Stimulated activated CD8-positive, alpha-beta memory T cell treated with anti-CD3 and anti-CD28 coated beads, Interleukin-7, amount 100 ng/mL, for 4 hours (primary cell): ENCODE data around the gene LSM12.
"Not testable (repeated sequence)": the region's sequence is repeated elsewhere in the genome, so short reads cannot be mapped to it uniquely, and the experiment has no call there.

Source experiments
- DNase-seq, 2 donors: peaks; one replicate each; pipeline ENCODE4 v3.0.0-alpha.2; 2020; ENCODE audit warnings: low read depth in 2 of 2

The LSM12 gene

GRCh38 chr17:44066204-44066930 is at the start of gene LSM12:
Gene LSM12 (minus strand): TSS chr17:44066671. CDS start chr17:44066587, 84 bp downstream.
- peak; percentile 64 to 84 for DNase-seq

DNA sequence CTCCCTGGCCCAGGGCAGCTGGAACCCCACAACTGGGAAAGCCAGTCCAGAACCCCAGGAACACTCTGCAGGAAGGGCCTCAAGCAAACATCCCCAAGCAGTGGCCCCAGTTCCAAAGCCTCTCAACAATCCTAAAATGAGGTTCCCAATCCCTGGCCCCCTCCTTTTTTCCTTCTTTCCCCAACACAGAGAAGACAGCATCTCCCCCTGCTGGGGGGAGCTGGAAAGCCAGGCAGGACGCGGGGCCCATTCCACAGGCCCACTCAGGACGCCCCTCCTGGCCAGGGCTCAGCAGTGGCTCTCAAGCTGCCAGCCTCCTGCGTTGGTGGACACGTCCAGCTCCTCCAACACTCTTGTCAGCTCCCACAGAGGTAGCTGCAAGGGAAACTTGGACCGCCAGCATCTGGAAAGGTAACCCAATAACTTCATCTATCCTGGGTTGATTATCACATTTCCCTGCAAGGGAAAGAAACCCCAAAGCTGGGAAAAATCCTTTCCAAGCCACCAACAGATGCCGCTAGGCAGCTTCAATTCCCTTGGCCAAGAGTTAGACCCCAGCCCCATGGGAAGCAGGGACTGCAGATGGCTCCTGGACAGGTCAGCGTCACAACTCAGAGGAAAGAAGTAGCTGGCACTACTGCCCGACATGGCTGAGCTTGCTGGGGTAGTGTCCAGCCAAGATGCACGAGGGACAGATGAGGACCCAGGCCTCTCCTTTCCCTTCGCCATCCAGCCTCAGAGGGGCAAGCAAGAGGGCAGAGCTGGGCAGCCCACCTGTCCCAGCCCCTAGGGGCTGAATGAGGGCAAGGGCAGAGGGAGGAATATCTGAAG is 49.3 kb upstream of the LSM12 start:
- no peak for DNase-seq

GRCh38 chr17:44113868-44114840 is 47.7 kb upstream of the LSM12 start:
- no peak for DNase-seq

DNA sequence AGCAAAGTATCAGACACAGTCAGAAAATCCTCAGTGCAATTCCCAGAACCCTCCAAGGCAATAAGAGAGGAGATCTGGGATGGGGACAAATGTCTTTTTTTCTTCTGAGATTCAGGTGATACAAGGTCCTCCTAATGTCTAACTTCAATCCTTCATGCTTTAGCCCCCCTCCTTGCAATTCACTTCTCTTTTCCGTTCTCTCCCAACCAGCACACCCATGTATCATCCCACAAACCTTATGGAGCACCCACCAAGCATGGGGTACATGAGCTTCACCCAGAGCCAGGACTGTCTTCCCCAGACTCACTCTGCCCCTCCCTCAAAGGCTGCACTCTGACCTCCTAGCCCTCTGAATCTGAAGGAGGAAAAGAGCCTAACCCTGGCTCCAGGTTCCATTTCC is 46.9 kb upstream of the LSM12 start:
- DNase-seq: no peak

DNA sequence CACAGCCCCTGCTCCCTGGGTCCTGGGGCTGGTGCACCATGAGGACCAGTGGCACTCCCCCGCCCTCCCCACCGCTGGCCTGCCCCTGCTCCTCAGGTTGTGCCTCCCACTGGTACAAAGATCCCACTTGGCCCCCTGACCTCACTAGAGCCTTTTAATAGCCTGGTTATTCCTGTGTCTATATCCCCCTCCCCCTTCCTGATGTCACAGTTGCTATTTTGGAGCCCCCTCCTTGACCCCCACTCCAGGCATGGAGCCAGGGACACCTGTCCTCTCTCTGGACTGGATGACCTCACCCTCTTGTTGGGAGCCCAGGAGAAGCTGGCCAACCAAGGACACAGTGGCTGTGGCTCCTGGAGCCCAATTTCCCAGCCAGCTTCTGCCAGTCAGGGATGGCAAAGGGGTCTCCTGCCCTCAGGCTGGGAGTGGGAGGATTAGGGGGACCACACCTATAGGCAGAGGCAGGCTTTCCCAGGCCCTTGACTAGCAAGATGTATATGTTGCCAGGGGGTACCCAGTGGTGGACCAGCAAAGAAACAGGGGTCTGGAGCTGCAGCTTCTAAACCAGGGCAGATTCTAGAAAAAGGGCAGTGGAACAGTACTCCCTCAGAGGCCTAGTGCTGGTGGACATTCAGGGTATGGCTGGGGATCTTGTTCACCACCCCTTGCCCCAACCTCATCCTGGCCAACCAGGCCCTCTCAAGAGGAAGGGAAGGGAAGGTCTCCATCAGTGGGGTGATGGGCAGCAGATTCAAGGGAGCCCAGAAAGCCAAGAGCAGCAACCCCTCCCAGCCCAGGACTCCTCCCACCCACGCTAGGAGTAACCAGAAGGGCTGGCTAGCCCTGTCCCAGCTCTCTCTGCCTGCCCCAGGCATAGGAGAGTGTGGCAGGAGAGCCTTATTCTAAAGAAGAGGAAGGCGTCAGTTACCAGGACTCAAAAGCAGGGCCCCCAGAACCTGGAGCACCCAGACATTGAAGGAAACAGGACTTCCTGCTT is 46.1 kb upstream of the LSM12 start:
- no peak for DNase-seq

DNA sequence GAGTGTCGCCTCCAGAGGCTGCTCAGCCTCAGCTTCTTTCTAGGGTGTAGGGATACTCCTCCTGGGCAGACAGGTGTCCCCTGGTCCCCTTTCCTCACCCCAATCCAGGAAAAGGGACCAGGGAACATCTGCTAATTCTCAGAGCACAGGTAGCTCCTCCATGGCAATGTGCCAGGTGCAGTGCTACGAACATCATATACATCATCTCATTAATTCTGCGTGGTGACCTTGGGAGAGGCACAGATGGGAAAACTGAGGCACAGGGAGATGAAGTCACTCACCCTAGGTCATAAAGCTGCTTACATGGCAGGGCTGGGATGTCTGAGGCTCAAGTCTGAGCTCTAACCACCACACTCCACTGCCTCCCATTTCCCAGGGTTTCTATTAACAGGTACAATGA is 45.3 kb upstream of the LSM12 start:
- DNase-seq: no peak

DNA sequence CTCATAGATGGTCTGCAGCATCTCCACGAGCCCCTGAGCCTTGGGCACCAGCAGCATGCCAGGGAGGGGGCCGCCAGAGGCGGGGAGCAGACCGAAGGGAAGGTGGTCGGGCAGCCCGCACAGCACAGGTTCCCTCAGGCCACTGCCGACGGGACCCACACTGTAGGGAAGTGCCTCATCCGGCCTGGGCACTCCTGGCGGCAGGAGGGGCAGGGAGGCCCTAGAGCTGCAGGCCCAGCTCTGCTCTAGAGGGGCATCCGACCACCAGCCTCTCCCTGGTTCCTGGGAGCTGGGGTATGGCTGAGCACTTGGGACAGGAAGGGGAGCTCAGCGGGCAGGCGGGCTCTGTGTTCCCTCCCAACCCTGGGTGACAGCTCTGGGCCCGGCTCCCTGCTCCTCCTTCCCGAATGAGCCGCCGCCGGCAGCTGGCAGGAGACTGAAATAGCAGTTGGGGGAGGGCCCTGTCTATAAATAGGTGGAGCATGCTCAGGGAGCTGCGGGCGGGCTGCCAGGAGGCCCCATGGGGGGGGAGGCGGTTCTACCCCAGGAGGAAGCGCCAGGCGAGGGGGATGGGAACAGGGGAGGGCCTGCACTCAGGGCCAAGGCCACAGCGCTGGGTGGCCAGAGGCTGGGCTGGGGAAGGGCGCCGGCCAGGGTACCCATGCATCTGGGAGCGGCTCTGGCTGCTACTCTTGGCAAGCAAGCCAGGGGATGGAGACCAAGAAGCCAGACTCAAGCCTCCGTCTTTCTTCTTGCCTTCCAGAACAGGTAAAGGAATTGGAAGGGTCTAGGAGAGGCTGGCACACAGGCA is 44.6 kb upstream of the LSM12 start:
- peak in 1 of 2 donors; percentile 36 for DNase-seq

DNA sequence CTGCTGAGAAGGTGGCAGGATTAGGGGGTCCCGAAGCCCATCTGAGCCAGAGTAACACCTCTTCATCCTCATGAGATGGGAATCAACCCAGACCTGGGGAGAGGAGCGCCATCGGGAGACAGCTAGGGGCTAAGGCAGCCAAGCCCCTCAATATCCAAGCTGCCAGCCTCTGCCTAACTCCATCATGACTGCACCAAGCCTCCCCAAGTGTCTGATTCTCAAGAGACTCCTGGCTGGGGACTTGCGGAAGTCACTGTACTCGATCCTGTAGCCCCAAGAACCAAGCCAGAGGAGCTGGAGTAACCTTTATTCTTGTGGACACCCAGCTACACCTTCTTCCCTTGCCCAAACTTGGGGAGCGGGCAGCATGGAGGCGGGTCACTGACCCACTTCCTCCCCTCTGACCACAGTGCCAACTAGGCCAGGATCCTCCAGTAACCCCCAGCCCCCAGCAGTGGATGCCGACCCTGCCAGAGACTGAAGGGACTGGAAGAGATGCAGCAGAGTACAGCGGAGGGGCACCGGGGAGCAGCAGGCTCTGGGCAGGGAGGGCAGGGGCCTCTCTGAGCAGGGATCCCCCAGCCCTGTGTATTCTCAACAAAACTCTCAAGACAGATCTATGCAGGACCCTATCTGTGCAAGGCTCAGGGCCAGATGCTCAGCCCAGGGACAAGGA is 43.7 kb upstream of the LSM12 start:
- no peak for DNase-seq

- DNase-seq: no peak
These were observed 42.8 kb upstream of the LSM12 start for GRCh38 chr17:44109312-44109630.

GRCh38 chr17:44108440-44109311 is 42.2 kb upstream of the LSM12 start:
- DNase-seq: no peak

DNA sequence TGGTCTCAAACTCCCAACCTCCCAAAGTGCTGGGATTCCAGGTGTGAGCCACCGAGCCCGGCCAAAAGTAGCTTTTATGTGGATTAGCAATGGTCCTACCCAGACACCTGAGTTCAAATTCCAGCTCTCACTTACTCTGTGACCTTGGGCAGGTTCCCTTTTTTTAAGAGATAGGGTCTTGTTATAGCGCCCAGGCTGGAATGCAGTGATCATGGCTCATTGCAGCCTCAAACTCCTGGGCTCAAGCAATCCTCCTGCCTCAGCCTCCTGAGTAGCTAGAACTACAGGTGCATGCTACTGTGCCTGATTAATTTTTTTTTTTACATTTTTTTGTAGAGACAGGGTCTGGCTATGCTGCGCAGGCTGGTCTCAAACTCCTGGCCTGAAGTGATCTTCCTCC is 40.3 kb upstream of the LSM12 start:
- DNase-seq: no peak

- DNase-seq: no peak
These were observed 39.5 kb upstream of the LSM12 start for GRCh38 chr17:44105941-44106340.

DNA sequence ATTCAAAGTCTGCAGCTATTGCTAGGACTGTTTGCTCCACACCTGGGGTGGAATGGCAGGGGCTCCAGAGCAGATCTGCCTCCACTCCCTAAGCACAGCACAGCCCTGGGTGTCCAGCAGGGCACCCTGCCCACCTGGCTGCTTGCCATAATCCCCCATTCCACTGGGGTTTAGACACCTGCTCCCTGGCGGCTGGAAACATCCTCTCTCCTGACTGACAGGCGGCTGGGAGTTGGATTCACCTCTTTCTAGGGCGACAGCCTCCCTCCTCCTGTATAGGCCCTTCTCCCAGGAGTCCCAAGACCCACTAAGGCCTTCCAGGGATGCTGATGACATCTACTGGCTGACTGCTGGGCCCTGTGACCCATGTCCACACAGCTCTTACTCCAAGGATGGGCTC is 39.0 kb upstream of the LSM12 start:
- no peak for DNase-seq

GRCh38 chr17:44102849-44103622 is 36.6 kb upstream of the LSM12 start:
- no peak for DNase-seq

GRCh38 chr17:44101858-44102257 is 35.4 kb upstream of the LSM12 start:
- DNase-seq: not testable (repeated sequence)

DNA sequence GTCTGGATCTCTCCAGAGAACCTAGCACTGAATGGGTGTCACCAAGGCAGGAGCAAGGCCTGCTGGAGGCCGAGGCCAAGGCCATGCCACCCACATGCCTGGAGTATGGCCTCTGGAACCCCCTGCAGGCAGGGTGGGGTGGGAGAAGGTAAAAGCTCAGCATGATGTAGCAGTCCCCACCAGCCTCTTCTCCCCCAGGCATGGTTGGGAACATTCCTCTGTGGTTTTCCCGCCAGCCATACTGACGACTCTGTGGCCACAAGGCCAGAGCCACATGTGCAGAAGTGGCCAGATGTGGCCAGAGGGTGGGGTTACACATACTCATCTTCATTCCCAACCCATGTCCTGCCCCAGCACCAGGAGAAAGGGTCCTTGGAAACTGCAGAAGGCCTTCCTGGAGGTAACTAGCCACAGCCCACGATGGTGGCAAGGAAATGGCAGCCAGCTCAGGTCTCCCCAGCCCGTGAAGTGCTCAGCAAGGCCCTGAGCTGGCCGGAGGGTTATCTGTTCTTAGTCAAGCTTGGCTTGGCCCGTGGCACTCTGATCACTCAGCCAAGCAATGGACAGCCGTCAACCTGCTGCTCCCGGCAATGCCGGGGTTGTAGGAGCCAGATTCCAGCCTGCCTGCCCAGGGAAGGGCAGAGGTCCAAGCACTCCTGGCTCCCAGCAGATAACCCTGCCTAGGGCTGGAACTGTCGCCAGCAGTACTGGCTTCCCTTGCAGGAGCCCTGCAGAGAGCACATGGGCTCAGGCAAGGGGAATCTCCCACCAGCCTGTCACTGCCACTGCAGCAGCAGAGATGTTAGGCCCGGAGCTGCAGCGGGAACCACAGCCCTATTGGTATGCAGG is 30.9 kb upstream of the LSM12 start:
- no peak for DNase-seq
